Left lung (tissue), 10 donors: ENCODE data around the gene BICC1. TPM values are rescaled to one million over a fixed set of nuclear protein-coding genes. Genes with fewer than 3 reads are reported as not detected.
"Not testable (repeated sequence)": the region's sequence is repeated elsewhere in the genome, so short reads cannot be mapped to it uniquely, and the experiment has no call there.

ENCODE experiments used
- ATAC-seq: fragments of 200-7000 bp; cut with Tn5 transposase; one replicate; pipeline ENCODE4 v1.9.1; 2020; ENCODE audit warnings: moderate library complexity
- DNase-seq, 4 donors: peaks; one replicate each; pipeline ENCODE4 v3.0.0-alpha.2; 2013 to 2020
- H3K27ac ChIP-seq, 2 donors: fragments of 200-600 bp; sonication (generic) in 1 of 2; one replicate each; pipeline versions ENCODE4 v1.5.0 to v1.8.0; 2020 to 2021
- H3K27me3 ChIP-seq, 2 donors: fragments of 200-600 bp; sonication (generic) in 1 of 2; one replicate each; pipeline versions ENCODE4 v1.5.0 to v1.8.0; 2020 to 2021
- H3K36me3 ChIP-seq, 2 donors: fragments of 200-600 bp; sonication (generic) in 1 of 2; one replicate each; pipeline versions ENCODE4 v1.5.0 to v1.8.0; 2020 to 2021
- H3K4me1 ChIP-seq, 2 donors: fragments of 200-600 bp; one replicate each; pipeline ENCODE4 v1.8.0; 2021
- H3K4me3 ChIP-seq, 2 donors: fragments of 200-600 bp; sonication (generic) in 1 of 2; one replicate each; pipeline versions ENCODE4 v1.5.0 to v1.8.0; 2020 to 2021; ENCODE audit warnings: mild to moderate bottlenecking in 1 of 2
- H3K9me3 ChIP-seq, 2 donors: fragments of 200-600 bp; sonication (generic) in 1 of 2; one replicate each; pipeline versions ENCODE4 v1.5.0 to v1.8.0; 2020 to 2021
- intact Hi-C, 2 donors: fragments of 100-400 bp; cut with DNase I; formaldehyde crosslinking; loops; one replicate each; pipeline versions ENCODE4 v1.11.2 to v1.14.2; 2022
- polyA plus RNA-seq, 6 donors: library from polyadenylated mRNA; unstranded; fragments of 120-200 nt; gene quantifications; one replicate each; pipeline ENCODE4 v1.2.1, GENCODE V29; 2013; ENCODE audit not compliant: insufficient read length in 6 of 6
- total RNA-seq, 2 donors: library from RNA; stranded (reverse); fragmentation: NEBNext Ultra II Directional; extraction: Animal tissue kit (Norgen Biotek cat#: 25700); gene quantifications; one replicate each; pipeline ENCODE4 v1.2.1, GENCODE V29; 2021
- TF ChIP-seq, protein P1 (sequence below), 2 donors: fragments of 200-600 bp; sonication (generic) in 1 of 2; IDR thresholded peaks; one replicate each; pipeline versions ENCODE4 v1.5.0 to v1.8.0; 2021; ENCODE audit warnings: antibody characterized with exemption in 2 of 2
- donor health status: DM: no; HTN: yes; CAD: no.
- donor health status: DM: no; HTN: no; CAD: no.

BICC1 gene
- total and polyA plus RNA-seq, 8 donors = 10.9 to 47.4 (median 37.1) TPM

DNA sequence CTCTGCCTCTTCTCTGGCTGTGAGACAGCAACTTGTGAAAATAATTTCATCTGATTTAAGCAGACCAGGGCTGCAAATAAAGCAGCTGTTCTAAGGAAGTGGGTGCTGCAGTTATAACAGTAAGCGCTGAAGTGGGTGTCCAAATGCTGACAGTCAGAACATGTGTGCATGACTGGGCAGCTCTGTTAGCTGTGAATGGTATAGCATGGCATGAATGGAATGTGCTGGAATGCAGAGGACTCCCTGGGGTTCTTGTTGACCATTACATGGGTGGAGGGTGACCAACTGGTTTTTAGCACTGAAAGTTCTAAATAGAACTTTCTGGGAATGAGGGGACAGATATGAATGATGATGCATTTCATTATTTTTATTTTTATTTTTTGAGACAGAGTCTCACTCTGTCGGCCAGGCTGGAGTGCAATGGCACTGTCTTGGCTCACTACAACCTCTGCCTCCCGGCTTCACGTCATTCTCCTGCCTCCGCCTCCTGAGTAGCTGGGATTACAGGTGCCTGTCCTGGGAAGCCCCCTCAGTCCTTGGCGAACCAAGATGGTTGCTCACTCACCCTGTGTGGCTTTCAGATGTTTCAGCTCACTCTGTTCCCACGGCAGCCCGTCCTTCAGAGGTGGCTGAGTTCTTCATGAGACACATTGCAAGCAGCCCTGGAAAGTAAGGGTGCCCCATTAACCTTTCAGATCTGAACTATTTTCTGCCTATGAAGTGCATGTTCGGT lies 344.0 kb downstream of the BICC1 start:
- TF ChIP-seq, protein P1, sequence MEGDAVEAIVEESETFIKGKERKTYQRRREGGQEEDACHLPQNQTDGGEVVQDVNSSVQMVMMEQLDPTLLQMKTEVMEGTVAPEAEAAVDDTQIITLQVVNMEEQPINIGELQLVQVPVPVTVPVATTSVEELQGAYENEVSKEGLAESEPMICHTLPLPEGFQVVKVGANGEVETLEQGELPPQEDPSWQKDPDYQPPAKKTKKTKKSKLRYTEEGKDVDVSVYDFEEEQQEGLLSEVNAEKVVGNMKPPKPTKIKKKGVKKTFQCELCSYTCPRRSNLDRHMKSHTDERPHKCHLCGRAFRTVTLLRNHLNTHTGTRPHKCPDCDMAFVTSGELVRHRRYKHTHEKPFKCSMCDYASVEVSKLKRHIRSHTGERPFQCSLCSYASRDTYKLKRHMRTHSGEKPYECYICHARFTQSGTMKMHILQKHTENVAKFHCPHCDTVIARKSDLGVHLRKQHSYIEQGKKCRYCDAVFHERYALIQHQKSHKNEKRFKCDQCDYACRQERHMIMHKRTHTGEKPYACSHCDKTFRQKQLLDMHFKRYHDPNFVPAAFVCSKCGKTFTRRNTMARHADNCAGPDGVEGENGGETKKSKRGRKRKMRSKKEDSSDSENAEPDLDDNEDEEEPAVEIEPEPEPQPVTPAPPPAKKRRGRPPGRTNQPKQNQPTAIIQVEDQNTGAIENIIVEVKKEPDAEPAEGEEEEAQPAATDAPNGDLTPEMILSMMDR (IDR thresholded peaks at IDR 0.05) = no peak
- ATAC-seq = peak; percentile 98
- Histone ChIP-seq H3K27ac (peak overlapping the region in 1 of 2 donors; percentile 51), H3K4me3 (no peak overlapping the region), H3K27me3 (no peaks in the 10 kb centered on the region), H3K4me1 (peaks cover 0 to 8% of the 10 kb centered on the region in 2 donors), H3K36me3 (no peaks in the 10 kb centered on the region), H3K9me3 (no peaks in the 10 kb centered on the region)
- intact Hi-C loops = no loop called here
- no peak for DNase-seq

DNA sequence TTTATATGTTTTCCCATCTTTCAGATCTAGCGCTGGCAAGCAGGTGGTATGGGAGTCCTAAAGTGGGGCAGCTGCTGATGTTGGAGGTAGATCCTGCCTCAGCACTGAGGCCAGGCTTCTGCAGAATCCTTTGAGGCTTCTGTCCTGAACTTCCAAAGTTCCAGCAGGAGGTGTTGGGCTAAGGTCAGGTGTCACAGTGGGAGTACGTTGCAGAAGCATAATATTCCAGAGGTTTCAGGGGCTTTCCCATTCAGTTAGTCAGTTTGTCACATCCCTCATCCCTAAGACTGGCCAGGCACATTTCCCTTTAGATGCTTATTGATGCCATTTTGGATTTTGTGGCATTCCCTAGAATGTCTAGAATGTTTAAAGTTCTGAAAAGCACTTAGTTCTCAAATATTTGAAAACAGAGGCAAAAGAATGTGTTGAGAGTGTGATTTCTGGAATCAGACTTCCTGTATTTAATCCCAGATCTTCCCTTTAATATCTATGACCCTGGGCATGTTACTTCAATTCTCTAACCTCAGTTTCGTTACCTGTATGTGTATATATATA lies 344.7 kb downstream of the BICC1 start:
- Histone ChIP-seq H3K27me3 (no peaks in the 10 kb centered on the region), H3K27ac (peak overlapping the region in 1 of 2 donors; percentile 51), H3K4me3 (no peak overlapping the region), H3K4me1 (peaks cover 0 to 8% of the 10 kb centered on the region in 2 donors), H3K9me3 (no peaks in the 10 kb centered on the region), H3K36me3 (no peaks in the 10 kb centered on the region)
- DNase-seq (no peak), ATAC-seq (no peak)
- intact Hi-C loops = no loop called here
- TF ChIP-seq, protein P1 (IDR thresholded peaks at IDR 0.05) = no peak

DNA sequence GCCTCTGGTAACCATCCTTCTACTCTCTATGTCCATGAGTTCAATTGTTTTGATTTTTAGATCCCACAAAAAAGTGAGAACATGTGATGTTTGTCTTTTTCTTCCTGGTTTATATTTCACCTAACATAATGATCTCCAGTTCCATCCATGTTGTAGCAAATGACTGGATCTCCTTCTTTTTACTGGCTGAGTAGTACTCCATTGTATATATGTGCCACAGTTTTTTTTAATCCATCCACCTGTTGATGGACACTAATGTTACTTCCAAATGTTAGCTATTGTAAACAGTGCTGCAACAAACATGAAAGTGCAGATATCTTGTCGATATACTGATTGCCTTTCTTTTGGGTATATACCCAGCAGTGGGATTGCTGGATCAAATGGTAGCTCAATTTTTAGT lies 345.5 kb downstream of the BICC1 start:
- intact Hi-C loops, DNase-seq, H3K27me3 ChIP-seq, H3K36me3 ChIP-seq, ATAC-seq, H3K4me1 ChIP-seq, H3K4me3 ChIP-seq, H3K9me3 ChIP-seq, H3K27ac ChIP-seq: not testable (repeated sequence)

DNA sequence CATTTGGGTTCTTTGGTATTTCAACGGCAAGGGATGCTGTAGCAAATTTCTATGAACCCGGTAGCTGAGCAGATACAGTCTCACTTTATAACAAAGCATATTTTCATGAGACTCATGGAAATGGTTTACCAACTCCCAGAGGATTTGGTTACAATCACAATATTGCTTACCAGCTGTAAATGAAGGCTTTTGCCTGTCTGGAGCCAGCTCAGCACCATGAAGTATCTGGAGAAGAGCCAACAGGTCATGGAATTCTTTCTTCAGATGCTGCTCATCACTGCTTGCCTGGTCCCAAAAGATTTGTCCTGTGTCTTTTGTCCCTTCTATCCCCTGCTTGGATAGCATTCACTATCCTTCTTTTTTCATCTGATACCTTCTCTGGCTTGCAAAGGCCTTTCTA lies 346.9 kb downstream of the BICC1 start:
- Histone ChIP-seq H3K36me3 (no peaks in the 10 kb centered on the region), H3K27me3 (no peaks in the 10 kb centered on the region), H3K9me3 (no peaks in the 10 kb centered on the region), H3K4me1 (peaks cover 0 to 8% of the 10 kb centered on the region in 2 donors), H3K4me3 (no peak overlapping the region), H3K27ac (no peak overlapping the region)
- TF ChIP-seq, protein P1 (IDR thresholded peaks at IDR 0.05) = no peak
- DNase-seq = no peak
- intact Hi-C loops = no loop called here
- no peak for ATAC-seq

DNA sequence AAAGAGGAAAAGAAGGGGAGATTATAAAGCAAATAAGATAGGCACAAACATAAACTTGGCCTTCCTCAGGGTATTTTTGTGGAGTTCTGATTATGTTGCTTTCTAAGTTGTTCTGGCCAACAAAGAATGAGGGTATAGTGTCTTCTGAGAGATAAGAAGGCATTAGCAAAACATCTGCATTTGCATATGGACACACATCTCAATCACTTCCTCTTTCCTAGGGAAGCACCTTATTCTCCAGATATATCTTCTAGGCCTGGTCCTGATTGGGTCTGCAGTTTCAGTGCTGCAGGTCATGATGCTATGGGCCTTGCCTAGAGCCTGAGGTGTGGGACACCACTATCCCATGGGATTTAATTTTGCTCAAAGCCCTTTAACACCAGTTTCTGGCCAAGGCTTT lies 355.0 kb downstream of the BICC1 start:
- intact Hi-C loops = no loop called here
- Histone ChIP-seq H3K9me3 (no peaks in the 10 kb centered on the region), H3K4me1 (no peaks in the 10 kb centered on the region), H3K36me3 (no peaks in the 10 kb centered on the region), H3K27ac (no peak overlapping the region), H3K4me3 (no peak overlapping the region), H3K27me3 (no peaks in the 10 kb centered on the region)
- no peak for ATAC-seq
- TF ChIP-seq, protein P1 (IDR thresholded peaks at IDR 0.05) = no peak
- DNase-seq = no peak
